Activated T-cell treated with anti-CD3 and anti-CD28 coated beads for 48 hours (primary cell): ENCODE results near the gene ARHGDIB.

Experiments used
- DNase-seq: peaks from one replicate; pipeline ENCODE4 v3.0.0-alpha.2; 2020; ENCODE audit warnings: low read depth

ARHGDIB gene

DNA sequence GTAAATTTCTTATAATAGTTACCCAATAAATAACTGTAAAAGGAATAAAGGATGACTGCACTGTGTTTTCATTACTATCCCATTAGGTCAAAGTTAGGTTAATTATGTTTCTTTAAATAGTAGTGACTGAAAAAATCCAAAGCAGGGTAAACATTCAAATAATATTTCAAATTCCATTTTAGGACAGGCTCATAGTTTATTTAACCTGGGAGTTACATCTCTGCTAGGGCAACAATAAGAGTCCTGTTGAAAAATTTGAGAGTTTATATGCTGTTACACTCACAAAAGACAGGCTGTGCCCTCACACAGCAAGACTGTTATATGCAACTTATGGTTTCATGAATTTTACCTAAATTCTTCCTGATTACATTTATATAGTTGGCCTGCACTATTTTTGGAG is 31.1 kb downstream of the ARHGDIB start:
- no peak for DNase-seq

- no peak for DNase-seq
Observed at GRCh38 chr12:14928931-14929330, 32.5 kb downstream of the ARHGDIB start.

GRCh38 chr12:14927267-14927666 is 34.1 kb downstream of the ARHGDIB start:
- DNase-seq, result no peak

- no peak for DNase-seq
Observed at GRCh38 chr12:14924541-14924940, 36.9 kb downstream of the ARHGDIB start.

DNA sequence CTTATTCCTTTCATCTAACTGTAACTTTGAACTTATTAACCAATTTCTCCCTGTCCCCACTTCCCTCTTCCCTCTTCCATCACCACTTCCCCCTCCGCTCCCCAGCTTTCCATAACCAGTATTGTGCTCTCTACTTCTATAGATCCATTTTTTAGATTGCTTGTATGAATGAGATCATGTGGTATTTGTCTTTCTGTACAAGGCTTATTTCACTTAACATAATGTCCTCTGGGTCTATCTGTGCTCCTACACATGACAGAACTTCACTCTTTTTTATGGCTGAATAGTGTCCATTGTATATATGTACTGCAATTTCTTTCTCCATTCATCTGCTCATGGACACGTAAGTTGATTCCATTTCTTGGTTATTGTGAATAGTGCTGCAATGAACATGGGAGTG is 37.5 kb downstream of the ARHGDIB start:
- DNase-seq, result no peak

GRCh38 chr12:14921218-14921617 is 40.2 kb downstream of the ARHGDIB start:
- no peak for DNase-seq

- no peak for DNase-seq
Observed at GRCh38 chr12:14920475-14921126, 40.8 kb downstream of the ARHGDIB start.

DNA sequence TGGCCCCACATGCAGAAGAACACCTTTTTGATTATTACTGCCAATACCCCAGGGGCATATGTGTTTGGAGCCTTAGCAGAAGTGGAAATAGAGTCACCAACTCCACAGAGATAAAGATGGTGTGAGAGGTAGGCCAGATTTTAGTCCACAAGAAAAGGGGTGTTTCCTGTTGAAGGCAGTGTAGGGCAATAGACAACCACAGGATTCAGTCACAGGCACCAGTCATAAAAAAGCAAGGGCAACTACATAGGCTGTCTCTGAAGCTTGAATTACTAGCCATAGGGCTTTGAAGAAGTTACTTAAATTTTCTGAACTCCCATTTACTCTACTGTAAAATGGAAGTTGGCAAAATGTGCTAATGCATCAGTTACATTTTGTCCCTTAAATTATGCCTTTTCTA is 41.9 kb downstream of the ARHGDIB start:
- no peak for DNase-seq

GRCh38 chr12:14915736-14916135 is 45.7 kb downstream of the ARHGDIB start:
- DNase-seq, result no peak

- no peak for DNase-seq
Observed at GRCh38 chr12:14913381-14913781, 48.0 kb downstream of the ARHGDIB start.

DNA sequence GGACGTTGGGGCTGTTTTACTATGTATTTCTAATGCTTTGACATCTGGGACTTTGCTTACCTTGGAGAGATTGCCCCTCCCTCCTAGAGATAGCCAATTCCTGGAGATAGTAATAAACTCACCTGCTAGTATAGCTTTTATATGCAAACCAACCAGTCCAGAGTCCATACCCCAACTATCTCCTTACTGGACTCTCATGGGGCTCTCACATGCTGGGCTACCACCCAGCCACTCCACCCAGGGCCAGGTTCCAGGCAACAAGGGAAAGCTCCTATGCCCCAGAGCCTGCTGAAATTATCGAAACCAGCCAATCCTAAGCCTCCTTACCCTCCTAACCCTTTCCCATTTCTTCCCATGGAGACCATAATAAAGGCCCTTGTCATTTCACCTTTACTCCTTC is 50.3 kb downstream of the ARHGDIB start:
- DNase-seq, result no peak

- DNase-seq, result peak; percentile 39
Observed at GRCh38 chr12:14910090-14910915, 51.1 kb downstream of the ARHGDIB start.

- DNase-seq, result no peak
Observed at GRCh38 chr12:14907953-14908352, 53.4 kb downstream of the ARHGDIB start.

DNA sequence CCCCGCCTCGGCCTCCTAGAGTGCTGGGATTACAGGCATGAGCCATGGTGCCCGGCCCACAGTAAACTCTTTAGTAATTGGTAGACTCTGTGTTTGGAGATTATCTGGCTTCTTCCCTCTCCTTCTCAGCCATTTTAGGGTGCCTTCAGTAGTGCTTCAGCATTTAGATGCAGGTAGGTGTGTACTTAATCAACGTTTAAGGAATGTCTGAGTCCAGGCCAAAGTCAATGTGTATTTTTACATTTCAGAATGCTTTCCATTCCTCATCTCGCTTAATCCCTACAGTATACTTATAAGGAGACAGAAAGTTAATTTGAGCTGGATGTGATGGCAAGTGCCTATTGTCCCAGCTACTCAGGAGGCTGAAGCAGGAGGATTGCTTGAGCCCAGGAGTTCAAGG is 55.3 kb downstream of the ARHGDIB start:
- DNase-seq, result no peak

- DNase-seq, result no peak
Observed at GRCh38 chr12:14905269-14906004, 56.0 kb downstream of the ARHGDIB start.

DNA sequence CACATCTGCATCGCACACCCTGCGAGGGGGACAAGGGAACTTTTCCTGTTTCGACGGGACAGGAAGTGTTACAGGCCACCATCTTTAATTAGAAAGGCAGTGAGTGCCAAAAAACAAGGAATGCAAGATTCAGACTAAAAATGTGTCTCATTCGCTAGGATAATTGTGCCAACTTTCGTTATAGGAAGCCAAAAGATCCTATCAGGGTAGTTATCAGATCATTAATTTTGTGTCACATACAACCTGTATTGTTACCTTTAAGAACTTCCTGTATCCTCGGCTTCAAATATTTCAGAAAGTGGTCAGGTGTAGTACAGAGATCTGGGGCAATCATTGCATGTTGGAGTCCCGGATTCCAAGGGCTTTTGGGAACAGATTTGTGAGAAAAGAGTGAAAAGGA is 56.5 kb downstream of the ARHGDIB start:
- no peak for DNase-seq

DNA sequence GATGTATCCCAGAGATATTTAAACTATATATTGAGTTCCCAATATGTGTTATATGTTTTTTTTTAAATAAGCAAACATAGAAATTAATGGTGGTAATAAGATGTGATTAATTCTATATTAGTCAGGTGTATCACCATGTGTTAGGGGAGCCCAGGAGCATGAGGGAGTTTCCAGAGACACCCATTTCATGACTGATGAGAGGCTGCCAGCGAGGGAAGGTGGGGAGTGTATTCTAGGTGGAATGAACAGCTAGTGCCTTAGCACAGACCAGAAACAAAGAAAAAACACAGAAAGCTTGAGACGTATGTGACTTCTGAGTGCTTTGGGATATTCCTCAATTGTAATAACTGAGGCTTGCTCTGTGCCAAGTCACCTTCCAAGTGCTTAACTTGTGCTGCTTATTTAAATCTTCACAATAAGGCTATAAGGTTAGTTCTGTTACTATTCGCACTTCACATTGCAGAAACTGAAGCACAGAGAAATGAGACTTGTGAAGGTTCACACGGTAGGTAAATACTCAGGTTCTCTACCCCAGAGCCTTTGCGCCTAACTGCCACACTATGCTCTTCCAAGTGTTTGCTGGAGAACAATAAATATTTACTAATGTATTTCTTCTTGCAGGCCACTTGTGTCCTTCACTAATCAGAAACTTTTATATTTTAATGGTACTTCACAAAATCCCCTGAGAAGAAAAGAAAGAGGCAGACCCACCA is 57.9 kb downstream of the ARHGDIB start:
- DNase-seq, result no peak

DNA sequence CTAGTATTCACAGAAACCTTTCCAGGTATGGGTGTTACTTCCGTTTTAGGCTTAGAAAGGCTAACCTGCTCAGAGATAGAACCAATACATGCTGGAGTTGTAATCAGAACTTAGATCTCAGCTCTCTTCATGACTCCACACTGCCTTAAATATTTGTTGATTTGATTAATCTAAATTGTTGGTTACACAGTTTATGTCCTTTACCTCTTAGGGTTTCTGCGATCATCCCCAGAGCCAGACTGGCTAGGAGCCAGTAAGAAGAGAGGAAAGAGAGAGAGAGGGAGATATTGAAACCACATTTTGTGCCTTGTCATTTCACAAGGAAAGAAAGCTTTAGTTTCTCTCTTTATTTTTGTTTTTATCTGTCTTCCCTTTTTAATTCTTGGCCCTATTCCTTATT is 58.9 kb downstream of the ARHGDIB start:
- DNase-seq, result no peak

GRCh38 chr12:14901228-14901562 is 60.2 kb downstream of the ARHGDIB start:
- DNase-seq, result no peak

DNA sequence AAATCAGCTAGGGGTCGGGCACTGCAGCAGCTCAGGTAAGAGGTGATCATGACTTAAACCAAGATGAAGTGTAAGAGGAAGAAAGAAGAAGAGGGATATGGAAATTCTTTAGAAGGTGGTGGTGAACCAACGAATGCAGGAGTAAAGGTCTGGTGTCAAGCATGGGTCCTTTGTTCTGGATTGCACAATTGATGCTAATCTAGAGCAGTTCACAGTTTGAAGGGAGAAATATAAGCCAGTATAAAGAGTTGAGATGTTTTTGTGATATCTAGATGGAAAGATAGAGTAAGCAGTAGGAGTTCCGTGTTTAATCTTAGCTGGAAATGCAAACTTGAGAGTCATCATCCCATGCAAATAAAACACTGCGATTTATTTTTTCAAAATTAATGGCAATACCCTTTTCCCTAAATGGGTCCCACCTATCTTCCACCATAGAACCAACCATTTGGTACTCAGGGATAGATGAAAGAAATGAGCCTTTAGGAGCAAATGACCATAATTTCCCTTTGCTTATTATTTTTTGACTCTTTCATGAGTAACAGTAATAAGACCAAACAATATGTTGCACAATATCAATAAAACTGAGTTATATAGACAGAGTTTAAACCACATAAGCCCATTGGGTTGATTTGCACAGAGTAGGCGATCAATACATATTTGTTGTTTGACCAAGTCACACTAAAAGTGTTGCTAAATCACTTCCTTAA is 60.7 kb downstream of the ARHGDIB start:
- DNase-seq, result no peak

GRCh38 chr12:14896521-14897169 is 64.8 kb downstream of the ARHGDIB start:
- DNase-seq, result no peak
